Common myeloid progenitor, CD34-positive (primary cell): Measurements from ENCODE around the gene GRB14.

Source experiments
- CTCF ChIA-PET: fragments of 350-600 bp; sonication (Branson Sonifier 250); formaldehyde crosslinking; loops from one replicate; lab custom pipeline; 2021; ENCODE audit warnings: antibody characterized with exemption; lab: Charles Lee
- POLR2A ChIA-PET: fragments of 350-600 bp; sonication (Branson Sonifier 250); formaldehyde crosslinking; loops from one replicate; lab custom pipeline; 2021; ENCODE audit warnings: antibody characterized with exemption; lab: Charles Lee
- DNase-seq, 3 donors: peaks; one replicate each; pipeline versions ENCODE4 v3.0.0 to v3.0.0-alpha.2; 2013
- H3K27ac ChIP-seq, 2 experiments: 1 replicate in 1 of 2; 2 replicates in 1 of 2; pipeline ENCODE4 v1.7.0; 2013; ENCODE audit warnings: inconsistent platforms in 2 of 2, low read length in 2 of 2, mild to moderate bottlenecking in 2 of 2, low read depth in 1 of 2, moderate library complexity in 1 of 2; ENCODE audit not compliant: severe bottlenecking in 2 of 2, insufficient read depth in 1 of 2, poor library complexity in 1 of 2
- H3K27me3 ChIP-seq, 5 experiments: replicated peaks in 2 of 5; 1 replicate in 3 of 5; 2 replicates in 2 of 5; pipeline versions ENCODE4 v1.6.1 to v1.7.0; 2013; ENCODE audit warnings: low read length in 4 of 5, mild to moderate bottlenecking in 2 of 5, moderate library complexity in 2 of 5, inconsistent platforms in 1 of 5; ENCODE audit not compliant: insufficient read depth in 5 of 5, control insufficient read depth in 4 of 5
- H3K36me3 ChIP-seq, 4 experiments: 1 replicate in 2 of 4; 2 replicates in 2 of 4; pipeline versions ENCODE4 v1.6.1 to v1.7.0; 2013; ENCODE audit warnings: low read length in 3 of 4, control low read depth in 1 of 4, mild to moderate bottlenecking in 1 of 4; ENCODE audit not compliant: control insufficient read depth in 4 of 4, insufficient read depth in 4 of 4
- H3K4me1 ChIP-seq, 4 experiments: 1 replicate in 3 of 4; 2 replicates in 1 of 4; pipeline versions ENCODE4 v1.6.1 to v1.7.1; 2013; ENCODE audit warnings: low read length in 3 of 4, mild to moderate bottlenecking in 3 of 4, control low read depth in 1 of 4, inconsistent platforms in 1 of 4, moderate library complexity in 1 of 4; ENCODE audit not compliant: control insufficient read depth in 4 of 4, insufficient read depth in 4 of 4; ENCODE audit errors: control extremely low read depth in 1 of 4
- H3K4me3 ChIP-seq, 7 experiments: 1 replicate in 4 of 7; 2 replicates in 3 of 7; pipeline versions ENCODE4 v1.5.1 to v1.7.0; 2013; ENCODE audit warnings: mild to moderate bottlenecking in 7 of 7, low read length in 6 of 7, moderate library complexity in 6 of 7, inconsistent platforms in 2 of 7, low read depth in 2 of 7, control low read depth in 1 of 7; ENCODE audit not compliant: insufficient read depth in 4 of 7, control insufficient read depth in 1 of 7; ENCODE audit errors: extremely low read depth in 1 of 7
- H3K9me3 ChIP-seq, 5 experiments: 1 replicate in 4 of 5; 2 replicates in 1 of 5; pipeline versions ENCODE4 v1.6.1 to v1.7.1; 2013; ENCODE audit warnings: low read length in 4 of 5, mild to moderate bottlenecking in 2 of 5, inconsistent platforms in 1 of 5, low read depth in 1 of 5, moderate library complexity in 1 of 5; ENCODE audit not compliant: control insufficient read depth in 4 of 5, insufficient read depth in 2 of 5; ENCODE audit errors: control extremely low read depth in 1 of 5
- WGBS: methylation state at CpG from one replicate; pipeline ENCODE4 v1.1.5; 2013; ENCODE audit not compliant: insufficient coverage; 5-methylcytosine and 5-hydroxymethylcytosine counted together

GRB14 gene

DNA sequence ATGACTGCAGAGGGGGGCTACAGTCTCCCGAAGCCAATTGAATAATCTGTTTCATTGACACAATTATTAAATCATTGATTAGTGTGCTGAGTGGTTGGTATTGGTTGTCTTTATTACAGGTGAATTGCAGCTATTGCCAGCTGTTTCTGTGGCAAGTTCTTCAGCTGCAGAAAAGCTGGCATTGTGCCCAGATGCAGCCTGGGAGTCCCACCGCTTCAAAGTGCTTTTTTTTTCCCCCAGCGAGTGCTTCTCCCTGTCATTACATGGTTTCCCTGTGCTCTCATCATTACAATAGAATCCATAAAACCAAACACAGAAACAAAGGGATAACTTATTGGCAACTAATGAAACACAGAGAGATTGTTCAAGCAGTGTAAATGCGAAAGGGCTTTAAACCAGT lies 164.7 kb downstream of the GRB14 start:
- Histone ChIP-seq H3K4me3 (peak overlapping the region in 1 of 7 experiments; percentile 10), H3K36me3 (no peaks in the 10 kb centered on the region), H3K4me1 (peaks cover 0 to 14% (median 4%) of the 10 kb centered on the region in 4 experiments), H3K9me3 (no peaks in the 10 kb centered on the region), H3K27me3 (no peaks in the 10 kb centered on the region), H3K27ac (no peak overlapping the region)
- POLR2A ChIA-PET: no interaction called here
- 33% methylated on average over 3 of the region's 4 CpGs for WGBS
- CTCF ChIA-PET: interaction anchor here (1.2 kb wide), 1 partner anchor 15 kb away, joined by 3 read pairs; no protein-coding TSS in a partner anchor
- peak; percentile 16 to 61 (median 60) for DNase-seq

GRCh38 chr2:164453656-164454305 lies 167.5 kb downstream of the GRB14 start:
- H3K36me3 ChIP-seq: no peaks in the 10 kb centered on the region
- CTCF ChIA-PET: interaction anchor here (0.9 kb wide), 1 partner anchor 10 kb away, joined by 3 read pairs; no protein-coding TSS in a partner anchor
- H3K27ac ChIP-seq: no peak overlapping the region
- no peaks in the 10 kb centered on the region for H3K9me3 ChIP-seq
- POLR2A ChIA-PET: no interaction called here
- H3K27me3 ChIP-seq: no peaks in the 10 kb centered on the region
- no peak for DNase-seq
- H3K4me1 ChIP-seq: peaks cover 0 to 14% (median 4%) of the 10 kb centered on the region in 4 experiments
- no peak overlapping the region for H3K4me3 ChIP-seq
- WGBS: 100% methylated on average over 4 of the region's 5 CpGs

DNA sequence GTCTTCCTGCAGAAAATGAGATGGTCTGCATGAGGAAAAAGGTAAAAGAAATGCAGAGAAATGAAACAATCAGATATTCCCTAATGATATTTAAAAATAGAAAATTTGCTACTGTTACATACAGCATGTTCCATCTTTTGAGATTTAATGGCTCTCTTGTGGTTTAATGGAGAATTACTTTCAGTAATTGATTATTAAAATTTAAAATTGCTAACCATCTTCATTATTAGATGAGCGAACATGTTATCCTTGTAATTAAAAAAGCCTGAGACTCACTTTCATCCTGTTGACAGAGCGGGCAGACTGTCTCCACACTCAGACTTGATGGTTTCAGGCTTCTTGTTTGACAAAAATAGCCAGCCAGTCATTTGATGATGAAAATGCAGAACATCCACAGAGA lies 171.0 kb downstream of the GRB14 start:
- Histone ChIP-seq H3K4me3 (no peak overlapping the region), H3K27me3 (no peaks in the 10 kb centered on the region), H3K27ac (no peak overlapping the region), H3K9me3 (no peaks in the 10 kb centered on the region), H3K36me3 (no peaks in the 10 kb centered on the region), H3K4me1 (no peaks in the 10 kb centered on the region)
- WGBS: 100% methylated on average over 1 of the region's 2 CpGs
- ChIA-PET CTCF (no interaction called here), POLR2A (no interaction called here)
- no peak for DNase-seq

DNA sequence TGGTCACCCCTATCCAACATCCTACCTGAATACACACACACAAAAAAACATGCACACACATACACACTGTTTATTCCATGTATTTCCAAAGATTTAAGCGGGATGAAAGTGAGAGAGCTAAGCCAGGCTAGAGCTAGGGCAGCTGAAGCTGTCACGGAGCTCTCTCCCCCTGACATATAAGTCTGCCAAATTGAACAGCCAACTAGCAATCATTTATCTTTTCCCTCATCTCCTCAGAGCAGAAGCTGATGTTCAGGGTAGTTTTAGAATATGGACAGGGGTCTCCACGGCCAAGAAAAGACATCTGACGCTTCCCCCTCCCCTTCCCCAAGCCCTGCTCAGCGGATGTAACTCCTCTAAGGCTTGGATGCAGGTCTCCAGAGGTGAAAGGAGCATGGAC lies 171.6 kb downstream of the GRB14 start:
- Histone ChIP-seq H3K4me1 (no peaks in the 10 kb centered on the region), H3K27ac (no peak overlapping the region), H3K27me3 (no peaks in the 10 kb centered on the region), H3K36me3 (no peaks in the 10 kb centered on the region), H3K9me3 (no peaks in the 10 kb centered on the region), H3K4me3 (no peak overlapping the region)
- DNase-seq: no peak
- CTCF ChIA-PET: no interaction called here
- 82% methylated on average over 2 of the region's 5 CpGs for WGBS
- POLR2A ChIA-PET: no interaction called here

DNA sequence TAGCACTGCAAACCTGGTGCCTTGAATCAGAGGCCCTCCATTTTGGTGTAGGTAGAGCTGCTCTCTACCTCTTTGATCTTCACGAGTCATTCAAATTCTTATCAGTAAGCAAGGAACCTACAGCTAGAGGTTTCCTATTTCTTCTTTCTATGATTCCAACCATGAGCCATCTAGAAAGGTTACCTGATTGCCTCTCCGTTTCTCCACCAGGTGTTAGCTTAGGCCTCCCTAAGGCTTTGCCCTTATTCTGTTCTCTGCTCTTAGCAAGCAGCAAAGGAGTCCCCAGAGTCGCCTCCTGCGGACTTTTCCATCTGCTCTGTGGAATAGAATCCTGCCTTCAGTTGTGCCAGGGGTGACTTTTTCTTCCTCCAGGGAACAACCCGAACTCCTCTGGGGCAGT lies 173.6 kb downstream of the GRB14 start:
- Histone ChIP-seq H3K4me1 (no peaks in the 10 kb centered on the region), H3K4me3 (no peak overlapping the region), H3K9me3 (no peaks in the 10 kb centered on the region), H3K27ac (no peak overlapping the region), H3K36me3 (no peaks in the 10 kb centered on the region), H3K27me3 (no peaks in the 10 kb centered on the region)
- 100% methylated on average over 5 of the region's 5 CpGs for WGBS
- no peak for DNase-seq
- ChIA-PET POLR2A (no interaction called here), CTCF (interaction anchor here (0.6 to 1.0 kb wide), 2 partner anchors 11 to 386 kb away, joined by 3 read pairs; no protein-coding TSS in a partner anchor)
